GM19324 (cell line): ENCODE results near the gene ENGASE.
"Not testable (repeated sequence)": the region's sequence is repeated elsewhere in the genome, so short reads cannot be mapped to it uniquely, and the experiment has no call there.

Experiments used
- ATAC-seq: cut with Tn5 transposase; IDR thresholded peaks from one replicate; pipeline ENCODE4 v1.9.1; 2021; ENCODE audit warnings: mild to moderate bottlenecking, moderate library complexity; ENCODE audit not compliant: unreplicated experiment, low FRiP score

The ENGASE gene, protein sequence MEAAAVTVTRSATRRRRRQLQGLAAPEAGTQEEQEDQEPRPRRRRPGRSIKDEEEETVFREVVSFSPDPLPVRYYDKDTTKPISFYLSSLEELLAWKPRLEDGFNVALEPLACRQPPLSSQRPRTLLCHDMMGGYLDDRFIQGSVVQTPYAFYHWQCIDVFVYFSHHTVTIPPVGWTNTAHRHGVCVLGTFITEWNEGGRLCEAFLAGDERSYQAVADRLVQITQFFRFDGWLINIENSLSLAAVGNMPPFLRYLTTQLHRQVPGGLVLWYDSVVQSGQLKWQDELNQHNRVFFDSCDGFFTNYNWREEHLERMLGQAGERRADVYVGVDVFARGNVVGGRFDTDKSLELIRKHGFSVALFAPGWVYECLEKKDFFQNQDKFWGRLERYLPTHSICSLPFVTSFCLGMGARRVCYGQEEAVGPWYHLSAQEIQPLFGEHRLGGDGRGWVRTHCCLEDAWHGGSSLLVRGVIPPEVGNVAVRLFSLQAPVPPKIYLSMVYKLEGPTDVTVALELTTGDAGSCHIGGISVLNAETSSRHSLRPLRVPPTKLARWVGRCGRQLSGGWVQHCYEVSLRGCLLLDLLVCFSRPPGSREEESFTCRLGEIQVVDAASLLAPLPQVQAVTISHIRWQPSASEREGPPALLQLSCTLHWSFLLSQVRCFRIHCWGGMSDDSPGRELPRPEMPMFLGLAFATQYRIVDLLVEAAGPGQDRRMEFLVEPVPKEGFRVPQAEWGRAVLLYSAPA

DNA sequence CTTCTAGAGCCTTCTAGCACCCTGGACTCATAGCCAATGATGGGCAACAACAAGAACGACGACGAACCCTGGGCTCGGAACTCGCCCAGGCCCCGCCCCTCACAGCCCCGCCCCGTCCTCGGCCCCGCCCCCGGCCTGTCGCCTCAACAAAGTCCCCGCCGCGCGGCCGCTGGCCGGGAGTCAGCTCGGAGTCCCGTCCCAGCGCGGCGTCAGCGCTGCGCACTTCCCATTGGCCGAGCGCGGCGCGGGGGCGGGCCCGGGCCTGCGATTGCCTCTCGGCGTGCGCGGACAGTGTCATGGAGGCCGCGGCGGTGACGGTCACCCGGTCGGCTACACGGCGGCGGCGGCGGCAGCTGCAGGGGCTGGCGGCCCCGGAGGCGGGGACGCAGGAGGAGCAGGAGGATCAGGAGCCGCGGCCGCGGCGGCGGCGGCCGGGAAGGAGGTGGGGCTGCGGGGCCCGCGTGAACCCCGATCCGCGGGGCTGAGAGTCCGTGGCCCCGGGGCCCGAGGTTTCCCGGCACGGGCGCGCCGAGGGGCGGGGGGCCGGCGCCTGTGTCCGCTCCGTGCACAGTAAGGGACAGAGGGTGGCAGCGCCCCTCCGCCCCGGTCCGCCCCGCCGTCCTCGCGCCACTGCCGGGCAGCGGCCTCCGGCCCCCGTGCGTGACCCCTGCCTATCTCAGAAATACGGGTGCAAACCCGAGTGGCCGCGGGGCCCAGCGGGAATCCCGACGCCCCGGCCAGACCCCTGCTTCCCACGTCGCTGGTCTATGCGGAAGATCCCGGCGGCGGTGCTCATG lies at the start of gene ENGASE:
Gene ENGASE (plus strand): TSS at position 176 of the 797 bp plus-strand sequence. CDS start 121 bp downstream, at position 297.
- peak; percentile 93 for ATAC-seq

DNA sequence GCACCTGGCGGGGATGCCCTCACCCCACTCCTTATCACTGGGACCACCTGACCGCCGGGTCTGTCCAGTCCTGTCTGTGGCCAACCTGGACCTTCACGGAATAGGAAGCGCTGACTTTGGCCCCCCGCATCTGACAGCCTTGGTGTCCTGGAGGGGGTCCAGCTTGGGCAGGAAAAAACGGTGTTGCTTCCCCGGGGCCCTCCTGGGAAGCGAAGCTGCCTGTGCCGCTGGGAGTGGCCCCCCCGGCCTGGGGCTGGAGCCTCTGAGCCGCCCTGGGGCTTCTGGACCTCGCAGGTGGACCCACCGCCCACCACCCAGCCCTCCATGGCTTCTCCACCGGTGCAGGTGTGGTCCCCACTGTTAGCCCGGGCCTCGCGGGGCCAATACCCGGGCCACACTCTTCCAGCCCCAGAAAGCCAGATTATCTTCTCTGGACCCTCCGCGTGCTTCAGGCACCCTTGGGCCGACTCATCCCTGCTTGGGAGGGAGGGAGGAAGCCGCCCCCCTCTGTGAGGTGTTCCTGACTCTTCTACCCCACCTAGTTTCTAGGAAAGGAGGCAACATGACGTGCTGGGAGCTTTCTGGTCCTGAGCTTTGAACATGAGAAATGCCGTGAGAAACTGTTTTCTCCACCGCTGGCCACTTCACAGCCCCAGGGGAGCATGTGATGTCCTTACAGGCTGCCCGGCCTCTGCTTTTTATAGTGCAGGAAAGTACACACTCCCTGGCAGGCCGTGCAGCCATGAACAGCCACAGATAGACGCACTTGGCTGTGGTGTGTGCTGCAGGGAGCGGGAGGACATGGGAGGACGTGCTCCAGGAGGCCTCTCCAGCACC lies 49.5 kb upstream of the ENGASE start:
- no peak for ATAC-seq

DNA sequence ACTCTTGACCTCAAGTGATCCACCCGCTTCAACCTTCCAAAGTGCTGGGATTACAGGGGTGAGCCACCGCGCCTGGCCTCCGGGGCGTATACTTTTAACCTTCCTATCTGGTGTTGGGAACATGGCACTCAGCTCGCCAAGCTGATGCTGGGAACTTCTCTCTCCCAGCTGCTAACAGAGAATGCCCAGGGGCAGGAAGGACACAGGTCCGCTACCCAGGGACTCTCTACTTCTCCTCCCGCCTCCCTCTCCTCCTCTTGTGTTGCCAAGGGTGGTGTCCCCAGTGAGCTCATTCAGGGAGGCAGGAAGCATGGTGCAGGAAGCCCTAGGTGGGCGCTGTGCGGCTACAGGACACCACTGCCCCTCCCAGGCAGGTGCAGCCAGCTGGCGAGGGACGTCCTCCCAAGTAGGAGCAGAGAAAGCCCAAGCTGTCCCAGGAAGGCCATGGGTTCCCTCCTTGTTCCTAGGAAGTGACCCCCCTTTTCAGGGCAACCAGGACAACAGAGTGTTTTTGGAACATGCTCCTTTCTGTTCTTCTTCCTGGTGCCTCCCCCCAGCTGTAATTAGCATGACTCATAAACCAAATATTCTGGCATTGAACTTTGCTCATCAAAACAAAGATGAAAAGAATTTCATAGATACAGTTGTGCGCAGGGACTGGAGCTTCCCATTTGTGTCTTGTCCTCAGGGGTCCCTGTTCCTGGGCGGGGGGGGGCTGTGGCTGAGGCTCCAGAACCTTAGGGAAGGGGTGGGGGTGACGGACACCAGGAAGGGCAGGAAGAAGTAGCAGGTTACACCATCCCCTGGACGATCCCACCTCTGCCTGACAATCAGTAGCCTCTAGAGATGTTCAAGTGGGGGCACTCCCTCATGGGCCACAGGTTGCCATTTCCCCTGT lies 48.0 kb upstream of the ENGASE start:
- ATAC-seq: no peak

DNA sequence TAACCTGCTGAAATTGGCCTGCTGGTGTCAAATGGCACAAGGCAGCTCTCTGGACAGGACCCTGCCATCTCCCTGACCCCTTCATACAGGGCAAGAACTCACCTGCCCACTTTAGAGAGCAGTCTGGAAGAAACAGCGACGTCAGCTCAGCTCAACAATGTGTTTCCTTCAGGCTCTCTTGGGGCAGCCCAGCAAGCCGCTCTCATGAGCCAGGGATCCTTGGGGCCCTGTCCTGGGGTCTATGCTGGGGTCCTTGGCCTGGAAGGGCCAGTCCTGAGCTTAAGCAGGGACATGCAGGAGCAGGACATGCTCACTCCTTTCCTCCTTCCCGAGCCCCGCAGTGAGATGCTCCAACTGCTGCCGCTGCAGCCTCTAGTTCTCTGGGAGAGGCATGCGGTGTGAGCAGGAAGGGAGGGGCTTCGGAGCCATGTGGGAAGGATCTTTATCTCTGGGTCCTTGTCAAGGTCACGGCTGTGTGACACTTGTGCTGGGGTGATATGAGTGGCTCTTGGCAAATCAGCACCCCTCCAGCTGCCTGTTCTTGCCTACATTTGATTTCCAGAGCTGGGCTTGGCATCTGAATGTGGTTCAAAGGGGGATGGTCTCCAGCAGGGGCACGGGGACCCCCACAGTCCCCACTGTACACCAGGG lies 47.2 kb upstream of the ENGASE start:
- ATAC-seq: no peak

DNA sequence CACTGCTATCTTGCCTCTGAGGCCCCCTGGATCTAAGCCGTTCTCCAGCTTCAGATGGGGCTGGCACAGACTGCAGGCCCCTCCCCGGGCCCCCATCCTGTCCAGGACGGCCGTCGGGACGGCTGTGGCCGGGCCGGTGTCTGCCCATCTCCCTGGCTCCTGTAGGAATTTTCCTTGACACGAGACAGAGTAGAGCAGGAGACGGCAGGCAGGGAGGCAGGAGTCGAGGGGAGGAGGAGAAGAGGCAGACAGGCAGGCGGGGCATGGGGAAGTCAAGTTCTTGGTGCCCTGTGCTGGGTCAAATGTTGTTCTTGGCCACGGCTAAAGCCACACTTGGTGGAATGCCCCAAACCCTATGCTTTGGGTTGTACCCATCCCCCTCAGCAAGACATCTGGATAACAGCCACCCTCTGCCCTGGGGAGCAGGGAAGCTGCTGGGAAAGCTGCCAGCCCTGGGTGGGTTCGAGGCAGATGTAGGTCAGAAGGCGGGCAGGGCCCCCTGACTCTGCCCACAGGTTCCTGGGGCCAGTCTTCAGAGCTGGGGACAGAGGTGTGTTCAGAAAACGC lies 46.6 kb upstream of the ENGASE start:
- no peak for ATAC-seq

DNA sequence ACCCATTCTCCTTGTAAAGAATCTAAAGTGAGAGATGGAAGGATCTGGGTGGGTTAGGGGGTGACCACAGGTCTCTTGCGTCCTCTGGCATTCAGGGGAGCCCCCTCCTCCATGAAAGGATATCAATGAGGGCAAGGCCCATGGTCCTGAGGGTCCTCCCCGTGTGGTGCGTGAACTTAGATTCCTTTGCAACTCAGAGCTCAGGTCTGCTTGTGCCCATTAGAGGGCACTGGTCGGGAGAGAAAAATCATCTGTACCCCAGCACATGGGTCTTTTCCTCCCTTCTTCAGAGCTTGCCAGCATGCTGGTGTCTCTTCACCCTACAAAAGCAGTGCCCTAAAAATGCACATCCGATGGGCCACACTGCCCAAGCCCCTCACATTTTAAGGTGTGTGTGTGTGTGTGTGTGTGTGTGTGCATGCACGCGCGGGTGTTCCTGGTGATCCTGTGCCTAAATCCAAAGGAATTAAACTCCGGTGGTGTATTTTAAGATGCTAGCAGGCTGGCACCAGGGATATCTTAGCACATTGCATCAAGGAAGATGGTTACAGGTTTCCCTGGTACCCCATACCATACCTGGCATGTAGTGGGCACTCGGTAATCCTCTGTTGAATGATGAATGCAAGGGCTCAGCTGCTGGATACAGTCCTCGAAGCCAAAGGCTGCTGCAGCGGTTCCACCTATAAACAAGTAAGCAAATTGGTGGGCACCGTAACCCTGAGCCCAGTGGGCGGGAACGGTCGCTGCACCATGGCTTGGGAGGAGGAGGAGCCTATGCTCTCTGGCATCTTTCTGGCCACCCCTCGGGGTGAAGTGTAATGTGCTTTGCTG lies 45.9 kb upstream of the ENGASE start:
- ATAC-seq: no peak

DNA sequence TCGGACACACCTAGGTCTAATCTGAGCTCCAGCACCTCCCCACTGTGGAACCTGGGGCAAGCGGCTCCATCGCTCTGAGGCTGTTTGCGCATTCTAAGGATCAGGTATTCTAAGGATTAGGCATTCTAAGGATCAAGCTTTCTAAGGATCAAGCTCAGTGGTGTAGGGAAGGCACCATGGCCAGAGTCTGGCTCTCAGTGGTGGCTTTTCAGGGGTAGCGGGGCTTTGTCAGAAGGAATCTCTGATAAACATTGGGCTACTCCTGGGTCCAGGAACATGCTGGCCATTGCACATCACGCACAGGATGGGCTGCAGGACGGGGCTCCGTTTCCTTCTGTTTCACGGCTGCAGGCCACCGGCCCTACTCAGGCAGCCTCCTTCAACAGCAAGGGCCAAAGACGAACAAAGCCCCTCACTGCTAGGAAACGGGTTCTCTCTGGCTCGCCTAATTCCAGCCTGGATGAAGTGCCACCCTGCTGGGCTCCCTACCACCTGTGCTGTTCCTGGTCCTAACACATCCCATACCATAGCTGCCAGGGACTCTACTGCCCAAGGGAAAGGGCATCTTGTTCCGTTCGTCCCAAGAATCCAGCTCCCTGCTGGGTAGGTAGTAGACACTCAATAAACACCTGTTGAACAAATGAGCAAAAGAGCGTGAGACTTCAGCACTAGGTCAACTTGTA lies 45.2 kb upstream of the ENGASE start:
- ATAC-seq: no peak

DNA sequence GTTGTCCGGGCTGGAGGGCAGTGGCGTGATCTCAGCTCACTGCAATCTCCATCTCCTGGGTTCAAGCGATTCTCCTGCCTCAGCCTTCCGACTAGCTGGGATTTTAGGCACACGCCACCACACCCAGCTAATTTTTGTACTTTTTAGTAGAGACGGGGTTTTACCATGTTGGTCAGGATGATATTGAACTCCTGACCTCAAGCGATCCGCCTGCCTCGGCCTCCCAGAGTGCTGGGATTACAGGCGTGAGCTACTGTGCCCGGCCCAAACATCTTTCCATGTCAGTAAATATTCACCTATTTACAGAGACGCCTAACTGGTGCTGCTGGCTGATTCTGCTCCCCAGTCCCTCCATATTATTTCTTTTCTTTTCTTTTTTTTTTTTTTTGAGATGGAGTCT lies 44.0 kb upstream of the ENGASE start:
- not testable (repeated sequence) for ATAC-seq

DNA sequence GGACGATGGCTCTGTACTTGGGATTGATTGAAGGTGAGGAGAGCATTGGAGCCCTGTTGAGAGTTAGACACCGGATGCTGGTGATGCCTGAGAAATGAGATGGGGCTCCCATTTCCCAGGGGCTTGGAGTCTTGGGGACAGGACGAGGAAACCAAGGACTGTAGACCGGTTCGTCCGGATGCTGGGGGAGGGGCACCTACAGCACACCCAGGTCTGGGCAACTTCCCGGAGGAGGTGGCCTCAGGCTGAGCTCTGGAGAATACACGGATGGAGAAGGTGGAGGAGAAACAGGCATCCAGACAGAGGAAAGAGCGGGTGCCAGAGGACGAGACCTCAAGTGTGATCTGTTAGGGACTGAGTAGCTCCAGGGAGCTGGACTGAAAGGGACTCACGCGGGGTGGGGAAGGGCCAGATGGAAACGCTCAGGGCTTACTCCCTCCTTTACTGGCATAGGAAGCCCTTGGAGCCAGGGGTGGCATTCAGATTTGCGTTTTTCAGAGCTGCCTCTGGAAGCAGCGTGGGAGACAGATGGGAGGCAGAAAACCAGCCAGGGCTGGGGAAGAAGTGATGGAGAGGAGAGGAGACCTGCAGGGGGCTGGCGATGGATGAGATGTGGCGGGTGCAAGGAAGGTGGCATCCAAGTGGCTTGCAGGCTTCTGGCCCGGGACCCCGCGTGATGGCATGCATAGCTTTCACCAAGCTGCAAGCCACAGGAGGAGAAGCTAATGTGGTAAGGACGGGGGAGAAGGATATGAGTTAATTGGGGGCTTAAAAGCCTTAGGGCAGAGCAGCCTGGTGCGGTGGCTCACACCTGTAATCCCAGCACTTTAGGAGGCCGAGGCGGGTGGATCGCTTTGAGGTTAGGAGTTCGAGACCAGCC lies 42.4 kb upstream of the ENGASE start:
- no peak for ATAC-seq

DNA sequence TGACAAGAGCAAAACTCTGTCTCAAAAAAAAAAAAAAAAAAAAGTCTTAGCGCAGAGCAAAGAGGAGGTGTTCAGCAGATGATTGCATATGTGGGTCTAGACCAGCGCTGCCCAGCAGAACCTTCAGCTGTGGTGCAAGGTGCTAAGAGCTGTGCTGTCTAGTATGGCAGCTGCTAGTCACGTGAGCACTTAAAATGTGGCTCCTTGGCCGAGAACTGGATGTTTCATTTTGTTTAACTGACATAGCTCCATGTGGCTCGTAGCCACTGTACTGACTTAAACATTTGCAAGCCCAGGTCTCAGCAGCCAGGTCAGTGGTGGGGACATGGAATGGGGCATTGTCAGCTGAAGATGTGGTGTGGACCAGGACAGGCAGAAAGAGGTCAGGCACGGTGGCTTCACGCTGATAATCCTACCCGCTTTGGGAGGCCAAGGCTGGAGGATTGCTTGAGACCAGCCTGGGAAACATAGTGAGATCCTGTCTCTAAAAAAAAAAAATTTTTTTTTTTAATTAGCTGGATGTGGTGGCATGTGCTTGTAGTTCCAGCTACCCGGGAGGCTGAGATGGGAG lies 41.5 kb upstream of the ENGASE start:
- no peak for ATAC-seq

DNA sequence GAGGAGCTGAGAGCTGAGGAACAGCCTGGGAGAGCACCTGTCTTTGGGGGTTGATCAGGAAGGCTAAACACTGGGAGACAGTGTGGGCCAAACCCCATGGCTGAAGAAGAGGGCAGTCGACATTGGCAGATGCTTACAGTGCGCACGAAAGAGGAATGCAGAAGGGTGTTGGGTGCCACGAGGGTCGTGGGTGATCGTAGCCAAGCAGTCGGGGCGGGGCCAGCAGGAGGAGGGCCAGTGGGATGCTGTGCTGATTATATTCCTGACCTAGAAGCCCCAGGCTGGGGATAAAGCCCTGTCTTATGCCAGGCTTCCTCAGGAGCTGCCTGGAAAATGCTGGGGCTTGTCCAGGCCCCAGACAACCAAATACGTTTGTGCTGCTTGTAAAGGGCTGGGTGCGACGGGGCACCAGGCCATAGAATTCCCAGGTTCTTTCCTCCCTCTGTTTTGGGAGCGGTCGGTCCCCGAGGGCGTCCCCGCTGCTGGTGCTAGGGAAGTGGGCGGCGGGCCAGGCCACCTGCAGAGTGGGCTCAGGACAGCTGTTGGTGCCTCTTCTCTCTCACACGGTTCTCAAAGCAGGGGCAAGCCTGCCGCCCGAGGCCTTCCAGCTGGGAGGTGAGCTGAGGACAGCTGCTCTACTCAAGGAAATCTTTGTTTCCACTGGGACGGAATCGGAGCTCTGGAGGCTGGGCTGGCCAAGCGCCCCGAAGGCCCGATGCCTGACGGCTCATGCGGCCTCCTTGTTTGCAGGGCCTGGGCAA lies 40.7 kb upstream of the ENGASE start:
- no peak for ATAC-seq

DNA sequence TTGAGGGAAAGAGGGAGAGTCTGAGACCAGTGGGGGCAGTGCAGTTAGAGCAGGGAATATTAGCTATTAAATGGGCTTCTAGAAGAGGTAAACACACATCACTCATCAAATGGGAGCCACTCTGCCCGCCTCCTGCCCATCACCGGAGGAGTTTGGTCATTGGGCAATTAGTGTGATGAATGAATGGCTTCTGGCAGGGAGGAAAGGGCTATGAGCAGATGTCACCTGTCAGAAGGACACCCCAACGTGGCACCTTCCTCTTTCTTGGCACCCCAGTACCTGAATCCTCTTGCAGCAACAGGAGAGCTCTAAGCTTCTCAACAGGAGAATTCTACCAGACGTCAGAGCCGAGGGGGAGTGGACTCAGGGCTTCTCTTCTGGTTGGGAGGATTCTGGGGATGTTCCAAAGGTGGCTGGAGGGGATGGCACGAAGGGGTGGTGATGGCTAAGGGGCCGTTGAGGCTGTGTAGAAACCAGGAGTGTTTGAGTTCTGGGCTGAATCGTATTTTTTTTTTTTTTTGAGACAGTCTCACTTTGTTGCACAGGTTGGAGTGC lies 39.6 kb upstream of the ENGASE start:
- ATAC-seq: no peak

DNA sequence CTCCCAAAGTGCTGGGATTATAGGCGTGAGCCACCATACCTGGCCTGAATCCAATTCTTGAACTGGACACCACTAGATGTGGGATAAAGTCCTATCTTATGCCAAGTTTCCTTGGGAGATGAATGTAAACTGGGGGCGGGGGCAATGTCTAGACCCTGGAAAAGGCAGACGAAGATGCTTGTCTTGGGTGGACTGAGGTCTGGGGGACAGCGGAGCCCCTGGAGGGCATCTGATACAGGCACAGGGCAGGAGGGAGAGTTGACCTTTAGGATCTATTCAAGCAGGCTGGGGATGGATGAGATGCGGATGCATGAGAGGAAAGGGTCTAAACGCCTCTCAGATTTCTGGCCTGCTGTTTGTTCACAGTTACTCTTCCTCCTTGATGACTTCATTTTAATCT lies 38.9 kb upstream of the ENGASE start:
- no peak for ATAC-seq

DNA sequence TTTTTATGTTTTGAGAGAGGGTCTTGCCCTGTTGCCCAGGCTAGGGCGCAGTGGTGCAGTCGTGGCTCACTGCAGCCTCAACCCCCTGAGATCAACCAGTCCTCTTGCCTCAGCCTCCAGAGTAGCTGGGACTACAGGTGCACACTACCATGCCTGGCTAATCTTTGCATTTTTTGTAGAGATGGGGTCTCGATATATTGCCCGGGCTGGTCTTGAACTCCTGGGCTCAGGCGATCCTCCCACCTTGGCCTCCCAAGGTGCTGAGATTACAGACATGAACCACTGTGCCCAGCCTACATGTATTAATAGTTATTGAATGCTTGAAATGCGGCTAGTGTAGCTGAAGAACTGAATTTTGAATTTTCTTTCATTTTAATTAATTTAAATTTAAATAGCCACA lies 38.4 kb upstream of the ENGASE start:
- no peak for ATAC-seq

DNA sequence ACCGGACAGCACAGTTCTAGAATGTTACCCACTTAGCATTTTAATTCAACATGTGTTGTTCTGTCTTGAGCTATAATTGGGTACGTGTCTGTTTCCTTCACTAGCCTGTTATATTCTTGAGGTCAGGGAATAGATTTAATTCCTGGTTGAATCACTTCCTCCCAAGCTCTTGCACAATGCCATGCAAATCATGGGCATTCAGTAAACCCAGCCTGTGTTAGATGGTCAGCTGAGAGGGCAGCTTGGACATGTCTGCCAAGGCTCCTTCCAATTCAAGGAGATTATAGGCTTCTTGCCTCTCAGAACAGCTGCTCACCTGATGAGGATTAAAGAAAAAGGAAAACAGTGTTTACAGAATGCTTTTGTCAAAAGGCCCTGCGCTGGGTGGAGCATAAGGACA lies 38.0 kb upstream of the ENGASE start:
- no peak for ATAC-seq
